Pancreas (tissue), 10 donors: ENCODE results near the gene CAPG. TPM values are rescaled to one million over a fixed set of nuclear protein-coding genes. Genes with fewer than 3 reads are reported as not detected.

Experiments
- ATAC-seq, 4 donors: fragments of 200-7000 bp; cut with Tn5 transposase; one replicate each; pipeline versions ENCODE4 v1.8.0 to v1.9.1; 2020; ENCODE audit warnings: mild to moderate bottlenecking in 4 of 4, moderate library complexity in 4 of 4
- DNase-seq, 6 donors: peaks; one replicate each; pipeline ENCODE4 v3.0.0-alpha.2; 2020
- FAIRE-seq: peaks from 2 replicates; lab custom pipeline; 2012; peaks lifted over from hg19 to GRCh38; lab: Jason Lieb, UNC
- H3K27ac ChIP-seq, 4 donors: fragments of 200-600 bp; sonication (generic); 1 replicate in 3 of 4; 2 replicates in 1 of 4; pipeline versions ENCODE4 v1.5.0 to v1.8.0; 2020
- H3K27me3 ChIP-seq, 4 donors: fragments of 200-600 bp; one replicate each; pipeline ENCODE4 v1.8.0; 2021
- H3K36me3 ChIP-seq, 3 donors: fragments of 200-600 bp; sonication (generic) in 1 of 3; one replicate each; pipeline versions ENCODE4 v1.5.0 to v1.8.0; 2020 to 2021
- H3K4me1 ChIP-seq, 3 donors: fragments of 200-600 bp; one replicate each; pipeline ENCODE4 v1.8.0; 2021
- H3K4me3 ChIP-seq, 4 donors: fragments of 200-600 bp; sonication (generic) in 2 of 4; one replicate each; pipeline versions ENCODE4 v1.5.0 to v1.8.0; 2020 to 2021
- H3K9me3 ChIP-seq, 4 donors: fragments of 200-600 bp; one replicate each; pipeline ENCODE4 v1.8.0; 2021
- WGBS, 2 donors: extraction: QIAGEN DNeasy Blood & Tissue Kit; methylation state at CpG; one replicate each; pipeline ENCODE4 v1.1.7; 2013; 5-methylcytosine and 5-hydroxymethylcytosine counted together
- intact Hi-C, 3 donors: fragments of 100-400 bp; cut with DNase I; formaldehyde crosslinking; loops; one replicate each; pipeline versions ENCODE4 v1.11.1 to v1.14.2; 2022
- polyA plus RNA-seq, 2 donors: library from polyadenylated mRNA; stranded (reverse); fragments of 200-250 nt; gene quantifications; one replicate each; pipeline ENCODE4 v1.2.3, GENCODE V29; 2013
- total RNA-seq, 6 donors: library from RNA; stranded (reverse); fragmentation: NEBNext Ultra II Directional in 4 of 6; extraction: Animal tissue kit (Norgen Biotek cat#: 25700) in 4 of 6; gene quantifications; one replicate each; pipeline versions ENCODE4 v1.2.1 to v1.2.4, GENCODE V29; 2021 to 2023
- TF ChIP-seq, protein P1 (sequence below), 4 donors: fragments of 200-600 bp; sonication (generic) in 3 of 4; IDR thresholded peaks; one replicate each; pipeline versions ENCODE4 v1.5.0 to v1.8.0; 2021; ENCODE audit warnings: antibody characterized with exemption in 4 of 4
- donor health status: healthy with polysubstance abuse.
- donor health status: DM: no; HTN: no; CAD: no; lungs with moderate emphysema.
- donor health status: DM: no; HTN: no; CAD: no.
- donor health status: control.
- donor health status: control.
- donor health status: Bipolar disorder and iron deficiency.
- donor health status: DM: yes; HTN: yes; CAD: no.
- donor health status: DM: no; HTN: no; CAD: no.
- donor health status: DM: no; HTN: no; CAD: no.
- donor health status: DM: yes; HTN: yes; CAD: no.

CAPG gene
- total and polyA plus RNA-seq, 8 donors: 10.9 to 111 (median 37.5) TPM

DNA sequence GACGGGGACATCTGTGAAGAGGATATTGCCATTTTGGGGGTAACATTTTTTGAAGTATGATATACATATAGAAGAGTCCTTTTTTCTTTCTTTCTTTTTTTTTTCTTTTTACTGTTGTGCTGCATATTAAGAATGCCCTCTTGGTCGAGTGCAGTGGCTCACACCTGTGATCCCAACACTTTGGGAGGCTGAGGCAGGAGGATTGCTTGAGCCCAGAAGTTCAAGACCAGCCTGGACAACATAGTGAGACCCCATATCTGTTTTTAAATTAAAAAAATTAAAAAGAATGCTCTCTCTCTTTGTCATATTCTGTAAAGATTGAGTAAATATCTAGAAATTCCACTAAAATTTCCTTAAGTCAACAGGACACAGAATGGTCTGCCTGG lies 11.9 kb upstream of the CAPG start:
- H3K4me3 ChIP-seq: no peak overlapping the region
- no peak for ATAC-seq

DNA sequence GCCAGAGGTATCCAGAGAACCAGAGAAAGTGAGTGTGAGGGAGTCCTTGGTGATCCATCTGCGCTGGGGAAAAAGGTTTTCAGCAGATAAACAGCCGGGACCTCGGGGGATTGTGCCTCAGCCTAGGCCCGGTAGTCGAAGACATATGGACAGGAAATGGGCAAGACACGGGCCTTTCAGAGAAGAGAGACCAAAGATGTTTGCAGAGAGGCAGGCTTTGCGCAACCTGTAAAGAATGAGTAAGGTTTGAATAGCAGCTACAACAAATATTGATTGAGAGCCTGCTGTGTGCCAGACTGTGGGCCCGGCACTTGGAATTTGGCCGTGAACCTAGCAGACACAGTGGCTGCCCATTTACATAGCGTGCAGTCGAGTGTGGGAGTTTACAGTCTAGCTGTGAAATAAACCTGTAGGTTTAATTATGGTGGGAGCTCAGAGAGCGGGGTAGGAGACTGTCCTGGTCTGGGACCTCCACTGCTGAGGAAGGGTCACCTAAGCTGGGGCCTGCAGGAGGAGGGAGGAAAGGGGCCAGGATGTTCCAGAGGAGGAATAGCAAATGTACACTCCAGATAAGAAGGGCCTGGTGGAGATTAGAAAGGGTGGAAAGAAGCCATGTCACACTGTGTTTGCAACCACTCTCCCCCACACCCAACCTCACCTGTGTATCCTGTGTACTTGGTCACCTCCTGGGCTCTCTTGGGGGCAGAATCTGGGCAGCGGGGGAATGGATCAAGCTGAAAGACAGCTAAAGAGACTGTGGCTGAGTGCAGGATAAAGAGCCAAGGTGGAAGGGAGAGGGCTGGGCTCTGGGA lies 11.3 kb upstream of the CAPG start:
- Histone ChIP-seq H3K27me3 (no peaks in the 10 kb centered on the region), H3K4me1 (peaks cover 34 to 55% (median 47%) of the 10 kb centered on the region in 3 donors), H3K9me3 (no peaks in the 10 kb centered on the region), H3K27ac (peak overlapping the region; percentile 79 to 88 (median 84)), H3K4me3 (peak overlapping the region in 1 of 4 donors; percentile 6), H3K36me3 (no peaks in the 10 kb centered on the region)
- TF ChIP-seq, protein P1, sequence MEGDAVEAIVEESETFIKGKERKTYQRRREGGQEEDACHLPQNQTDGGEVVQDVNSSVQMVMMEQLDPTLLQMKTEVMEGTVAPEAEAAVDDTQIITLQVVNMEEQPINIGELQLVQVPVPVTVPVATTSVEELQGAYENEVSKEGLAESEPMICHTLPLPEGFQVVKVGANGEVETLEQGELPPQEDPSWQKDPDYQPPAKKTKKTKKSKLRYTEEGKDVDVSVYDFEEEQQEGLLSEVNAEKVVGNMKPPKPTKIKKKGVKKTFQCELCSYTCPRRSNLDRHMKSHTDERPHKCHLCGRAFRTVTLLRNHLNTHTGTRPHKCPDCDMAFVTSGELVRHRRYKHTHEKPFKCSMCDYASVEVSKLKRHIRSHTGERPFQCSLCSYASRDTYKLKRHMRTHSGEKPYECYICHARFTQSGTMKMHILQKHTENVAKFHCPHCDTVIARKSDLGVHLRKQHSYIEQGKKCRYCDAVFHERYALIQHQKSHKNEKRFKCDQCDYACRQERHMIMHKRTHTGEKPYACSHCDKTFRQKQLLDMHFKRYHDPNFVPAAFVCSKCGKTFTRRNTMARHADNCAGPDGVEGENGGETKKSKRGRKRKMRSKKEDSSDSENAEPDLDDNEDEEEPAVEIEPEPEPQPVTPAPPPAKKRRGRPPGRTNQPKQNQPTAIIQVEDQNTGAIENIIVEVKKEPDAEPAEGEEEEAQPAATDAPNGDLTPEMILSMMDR (IDR thresholded peaks at IDR 0.05): no peak
- FAIRE-seq (no peak), DNase-seq (peak in 5 of 6 donors; percentile 84 to 92 (median 85)), ATAC-seq (peak; percentile 71 to 76 (median 72))
- 12 to 14% methylated on average over 13 of the region's 13 CpGs for WGBS, 2 donors
- intact Hi-C loops: loop anchor here (5.0 to 10.0 kb wide), 2 partner anchors 131 to 133 kb away; no protein-coding TSS in a partner anchor

More for the DNA sequence above, 11.9 kb upstream of the CAPG start:
- Histone ChIP-seq H3K27ac (peak overlapping the region; percentile 79 to 88 (median 84)), H3K4me1 (peaks cover 36 to 60% (median 52%) of the 10 kb centered on the region in 3 donors), H3K9me3 (no peaks in the 10 kb centered on the region), H3K36me3 (no peaks in the 10 kb centered on the region), H3K27me3 (no peaks in the 10 kb centered on the region)
- DNase-seq (no peak), FAIRE-seq (no peak)
- TF ChIP-seq, protein P1 (IDR thresholded peaks at IDR 0.05): no peak
- WGBS, 2 donors: 39 to 43% methylated on average over 2 of the region's 2 CpGs
- intact Hi-C loops: loop anchor here (5.0 to 10.0 kb wide), 2 partner anchors 130 to 133 kb away; no protein-coding TSS in a partner anchor

DNA sequence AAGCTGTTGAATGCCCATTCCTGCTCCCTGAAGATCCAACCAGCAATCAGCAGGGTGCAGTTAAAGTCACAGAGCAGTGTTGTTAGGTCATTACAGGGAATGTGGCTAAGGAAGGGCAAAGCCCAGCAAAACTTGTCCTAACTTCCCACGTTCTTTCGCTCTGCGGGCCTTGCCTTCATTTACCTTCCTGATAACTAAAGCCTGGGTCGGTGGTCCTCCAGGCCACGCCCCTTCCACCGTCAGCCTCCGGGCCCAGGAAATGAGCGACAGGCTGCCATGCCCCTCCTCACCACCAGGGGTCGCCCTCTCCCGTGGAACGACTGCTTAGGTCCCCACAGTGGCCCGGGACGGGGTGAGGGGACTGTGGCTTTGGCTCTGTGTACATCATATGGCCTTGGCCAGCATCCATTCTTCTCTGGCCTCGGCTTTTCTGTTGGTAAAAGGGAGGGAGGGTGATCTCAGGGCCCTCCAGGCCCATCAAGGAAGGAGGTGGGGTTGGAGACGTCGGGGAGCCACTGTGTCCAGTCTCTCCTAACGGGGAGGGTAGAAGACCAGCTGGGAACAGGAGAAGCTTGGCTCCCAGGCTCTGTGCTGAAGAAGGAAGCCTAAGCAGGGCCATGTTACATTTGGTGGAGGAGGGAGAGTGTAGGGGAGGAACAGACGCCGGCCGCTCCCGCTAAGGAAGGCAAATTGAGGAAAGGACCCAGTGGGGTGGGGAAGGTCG lies 10.5 kb upstream of the CAPG start:
- TF ChIP-seq, protein P1 (IDR thresholded peaks at IDR 0.05): peak; percentile 99 to 100 (median 100)
- peak overlapping the region; percentile 79 to 88 (median 84) for H3K27ac ChIP-seq
- H3K27me3 ChIP-seq: no peaks in the 10 kb centered on the region
- FAIRE-seq: no peak
- H3K4me3 ChIP-seq: peak overlapping the region in 1 of 4 donors; percentile 6
- H3K4me1 ChIP-seq: peaks cover 26 to 47% (median 39%) of the 10 kb centered on the region in 3 donors
- WGBS, 2 donors: 4 to 5% methylated on average over 22 of the region's 22 CpGs
- H3K36me3 ChIP-seq: no peaks in the 10 kb centered on the region
- intact Hi-C loops: loop anchor here (5.0 to 10.0 kb wide), 2 partner anchors 132 to 134 kb away; no protein-coding TSS in a partner anchor
- DNase-seq: peak; percentile 93 to 98 (median 96)
- ATAC-seq: peak; percentile 76 to 85 (median 80)
- H3K9me3 ChIP-seq: no peaks in the 10 kb centered on the region

DNA sequence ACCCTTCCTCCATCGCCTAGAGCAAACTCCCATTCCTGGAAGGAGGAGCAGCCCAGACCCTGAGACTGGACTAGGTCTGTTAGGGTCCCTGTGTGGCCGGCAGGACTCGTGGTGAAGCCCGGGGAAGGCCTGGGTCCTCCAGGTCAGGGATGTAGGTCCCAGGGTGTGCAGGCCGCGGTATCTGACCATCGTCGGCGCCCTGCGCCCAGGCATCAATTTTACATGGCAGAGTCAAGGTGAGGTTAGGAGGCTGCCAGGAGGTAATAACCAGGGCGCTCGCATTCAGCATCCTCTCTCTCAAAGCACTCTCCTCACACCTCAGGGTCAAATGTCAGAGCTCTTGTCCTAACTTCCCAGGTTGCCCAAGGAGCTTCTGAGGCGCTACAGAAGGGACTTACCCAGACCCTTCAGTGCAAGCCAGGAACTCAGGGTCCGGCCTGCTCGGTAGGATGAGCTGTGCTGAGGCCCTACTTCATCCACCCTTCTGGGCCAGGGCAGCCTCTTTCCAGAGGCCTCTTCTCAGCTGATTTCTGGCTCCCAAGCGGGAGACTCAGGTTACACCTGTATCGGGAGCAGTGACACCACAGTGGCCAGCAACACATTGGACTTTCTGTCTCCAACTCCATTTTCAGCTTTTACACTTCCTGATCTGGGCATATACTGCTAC lies 9.0 kb upstream of the CAPG start:
- 31 to 40% methylated on average over 17 of the region's 17 CpGs for WGBS, 2 donors
- DNase-seq: no peak
- Histone ChIP-seq H3K36me3 (no peaks in the 10 kb centered on the region), H3K27me3 (no peaks in the 10 kb centered on the region), H3K4me1 (peaks cover 23 to 41% (median 35%) of the 10 kb centered on the region in 3 donors), H3K9me3 (no peaks in the 10 kb centered on the region), H3K4me3 (peak overlapping the region; percentile 43 to 67 (median 61)), H3K27ac (peak overlapping the region; percentile 71 to 88 (median 82))
- TF ChIP-seq, protein P1 (IDR thresholded peaks at IDR 0.05): no peak
- no peak for ATAC-seq
- FAIRE-seq: no peak
- intact Hi-C loops: no loop called here
